ENCODE measurements around the gene BARX1.

Gene BARX1

DNA sequence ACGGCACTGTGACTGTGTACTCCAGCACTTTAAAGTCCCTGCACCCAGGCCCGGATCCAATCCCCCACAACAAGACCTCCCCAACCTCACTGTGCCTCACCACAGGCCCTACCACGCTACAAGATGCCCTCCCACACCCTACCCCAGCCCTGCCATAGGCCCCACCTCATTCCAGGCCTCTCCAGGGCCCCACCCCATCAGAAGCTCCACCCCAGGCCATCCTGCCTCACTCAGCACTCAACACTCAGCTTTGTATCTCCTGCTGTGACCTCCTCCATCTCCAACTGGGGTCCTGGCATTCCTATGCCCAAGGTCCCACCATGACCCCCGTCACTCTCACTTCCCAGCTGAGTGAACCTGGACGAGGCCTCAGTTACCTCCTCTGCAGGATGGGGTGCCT lies 38.8 kb downstream of the BARX1 start:
- no peak for DNase-seq

DNA sequence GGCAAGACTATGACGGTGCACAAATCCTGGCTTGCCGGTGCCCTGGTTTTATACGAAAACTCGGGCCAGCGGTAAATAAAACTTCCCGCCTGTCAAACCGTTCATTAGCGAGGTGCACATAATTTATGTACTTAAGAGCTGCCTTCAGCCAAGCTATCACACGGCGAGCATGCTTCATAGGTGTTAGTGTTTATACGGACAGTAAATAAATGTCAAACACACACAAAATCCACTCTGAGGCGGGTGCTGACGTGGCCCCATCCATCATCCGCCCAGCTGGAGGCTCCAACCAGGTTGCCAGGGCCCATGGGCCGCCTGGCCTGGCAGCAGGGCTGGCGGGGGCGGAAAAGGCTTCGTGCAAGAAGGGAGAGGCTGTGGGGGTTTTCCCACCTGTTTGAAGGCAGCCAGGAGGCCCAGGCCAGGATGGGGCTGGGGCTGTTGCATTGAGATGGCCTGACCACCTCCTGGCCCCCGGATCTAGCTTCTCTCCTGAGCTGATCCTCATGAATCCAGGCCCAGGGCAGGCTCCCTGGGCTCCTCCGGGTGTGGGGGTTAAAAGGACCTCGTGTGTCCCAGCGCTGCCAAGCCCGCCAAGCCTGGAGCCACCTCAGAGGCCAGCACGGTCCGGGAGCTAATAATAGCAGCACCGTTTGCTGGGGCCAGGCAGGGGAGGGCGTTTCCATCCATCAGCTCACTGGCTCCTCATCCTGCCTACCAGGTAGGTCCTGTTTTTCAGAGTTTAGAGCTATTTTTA lies 43.2 kb downstream of the BARX1 start:
- DNase-seq: peak; percentile 93

- DNase-seq: no peak
Measured at GRCh38 chr9:93911136-93911745, 43.9 kb downstream of the BARX1 start.

DNA sequence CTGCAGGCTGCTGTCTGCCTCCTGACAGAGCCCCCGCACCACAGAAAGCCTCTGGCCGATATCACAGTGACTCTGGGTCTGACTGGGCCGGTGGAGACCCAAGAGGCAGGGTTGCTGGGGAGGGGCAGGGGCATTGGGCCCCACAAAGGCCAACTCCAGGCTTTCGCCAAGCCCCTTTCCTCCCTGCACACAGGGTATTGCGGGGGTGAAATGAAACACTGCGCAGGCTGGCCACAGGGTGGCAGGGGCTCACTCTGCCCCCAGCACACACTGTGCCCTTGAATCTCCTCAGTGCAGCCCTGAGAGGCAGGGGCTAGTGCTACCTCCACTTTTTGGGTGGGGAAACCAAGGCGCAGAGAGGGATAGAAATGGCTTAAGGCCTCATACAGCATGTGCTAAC lies 44.6 kb downstream of the BARX1 start:
- no peak for DNase-seq

DNA sequence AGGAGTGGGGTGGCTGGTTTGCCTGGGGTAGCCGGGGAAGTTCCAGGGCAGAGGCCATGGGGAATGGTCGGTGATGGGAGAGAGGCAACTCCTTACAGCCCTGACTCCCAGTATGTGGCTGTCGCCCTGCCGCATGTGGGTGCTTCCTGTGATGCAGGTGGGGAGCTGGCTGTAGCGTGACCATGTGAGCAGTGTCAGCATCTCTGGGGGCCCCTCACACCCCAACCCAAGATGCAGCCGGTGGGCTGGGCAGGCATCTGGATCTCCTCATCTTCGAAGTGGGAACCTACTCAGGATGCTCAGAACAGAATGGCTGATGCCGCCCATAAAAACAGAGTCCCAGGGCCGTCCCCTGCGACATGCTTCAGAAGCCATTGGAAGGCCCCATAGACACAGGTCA lies 45.0 kb downstream of the BARX1 start:
- DNase-seq: no peak

- DNase-seq: no peak
Measured at GRCh38 chr9:93909242-93909616, 45.9 kb downstream of the BARX1 start.

GRCh38 chr9:93908591-93909241 lies 46.4 kb downstream of the BARX1 start:
- DNase-seq: peak; percentile 86

DNA sequence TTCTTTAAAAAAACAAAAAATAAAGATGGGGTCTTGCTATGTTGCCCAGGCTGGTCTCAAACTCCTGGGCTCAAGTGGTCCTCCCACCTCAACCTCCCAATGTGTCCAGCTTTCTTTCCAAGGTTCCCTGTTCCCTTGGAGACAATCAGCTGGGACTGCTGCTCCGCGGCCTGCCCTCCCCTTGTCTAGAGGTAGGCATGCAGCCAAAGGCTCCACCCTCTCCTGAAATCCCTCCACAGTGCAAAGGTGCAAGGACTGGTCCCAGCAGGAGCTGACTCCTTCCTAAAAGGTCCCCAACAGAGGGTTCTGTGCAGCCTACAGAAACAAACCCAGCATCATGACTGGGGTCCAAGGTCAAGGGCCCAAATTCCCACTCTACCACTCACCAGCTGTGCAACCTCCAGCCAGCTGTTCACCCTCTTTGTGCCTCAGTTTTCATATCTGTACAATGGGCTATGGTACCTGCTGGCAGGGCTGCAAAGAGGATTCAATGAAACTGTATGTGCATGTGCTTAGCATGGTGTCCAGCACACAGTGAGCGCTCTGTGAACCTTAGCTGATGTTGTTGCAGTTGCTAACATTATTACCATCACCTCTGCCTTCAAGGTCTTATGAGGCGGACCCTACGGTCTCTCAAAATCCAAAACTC lies 47.5 kb downstream of the BARX1 start:
- no peak for DNase-seq

GRCh38 chr9:93906195-93906880 lies 48.8 kb downstream of the BARX1 start:
- DNase-seq: no peak

DNA sequence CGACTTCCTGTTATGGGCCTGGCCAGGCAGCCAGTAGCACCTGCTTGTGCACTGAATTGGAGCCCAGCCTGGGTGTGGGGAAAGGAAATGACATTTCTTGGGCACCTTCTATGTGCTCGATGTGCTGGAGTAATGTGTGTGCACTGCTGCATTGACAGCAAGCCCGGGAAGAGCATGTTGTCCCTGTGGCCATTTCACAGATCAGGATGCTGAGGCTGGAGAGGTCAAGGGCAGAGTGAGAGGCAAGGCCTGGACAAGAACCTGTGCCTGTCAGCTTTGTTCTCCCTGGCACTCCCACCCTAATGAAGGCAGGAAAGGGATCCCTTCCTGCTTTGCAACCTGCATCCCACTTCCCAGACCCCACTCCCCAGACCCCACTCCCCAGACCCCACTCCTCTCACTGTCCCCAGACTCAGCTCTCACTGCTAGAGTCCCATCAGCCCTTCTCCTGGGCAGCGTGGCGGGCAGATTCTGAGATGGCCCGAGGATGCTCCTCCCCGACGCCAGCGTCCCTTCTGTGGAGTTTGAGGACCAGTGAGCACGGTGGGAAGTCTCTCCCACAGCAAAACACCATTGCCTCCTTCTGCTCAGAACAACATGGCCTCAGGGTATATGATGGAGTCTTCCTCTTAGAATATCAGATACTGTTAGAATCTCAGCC lies 49.6 kb downstream of the BARX1 start:
- DNase-seq: no peak

GRCh38 chr9:93904649-93905472 lies 50.3 kb downstream of the BARX1 start:
- no peak for DNase-seq

- DNase-seq: no peak
Measured at GRCh38 chr9:93903886-93904648, 51.1 kb downstream of the BARX1 start.

- DNase-seq: no peak
Measured at GRCh38 chr9:93902780-93903655, 52.1 kb downstream of the BARX1 start.

GRCh38 chr9:93902051-93902779 lies 52.9 kb downstream of the BARX1 start:
- DNase-seq: no peak
